ENCODE results near the gene JAG1.
"Not testable (repeated sequence)": the region's sequence is repeated elsewhere in the genome, so short reads cannot be mapped to it uniquely, and the experiment has no call there.

JAG1 gene

GRCh38 chr20:10595266-10595665 lies 78.5 kb downstream of the JAG1 start:
- Histone ChIP-seq H3K9me3 (ENCODE audit: low read length) (no peaks in the 10 kb centered on the region), H3K4me3 (ENCODE audit: low read length) (no peak overlapping the region), H3K4me1 (ENCODE audit: insufficient read depth, low read length) (no peaks in the 10 kb centered on the region), H2AFZ (ENCODE audit: low read depth, low read length) (no peak overlapping the region), H3K27me3 (ENCODE audit: insufficient read depth, low read length) (no peaks in the 10 kb centered on the region), H3K36me3 (ENCODE audit: insufficient read depth, low read length) (no peaks in the 10 kb centered on the region)

- Histone ChIP-seq H2AFZ (ENCODE audit: low read depth, low read length) (no peak overlapping the region), H3K36me3 (ENCODE audit: insufficient read depth, low read length) (no peaks in the 10 kb centered on the region)
These were observed 79.4 kb downstream of the JAG1 start for GRCh38 chr20:10594296-10594868.

GRCh38 chr20:10591946-10592521 lies 81.8 kb downstream of the JAG1 start:
- H3K9me3 ChIP-seq (ENCODE audit: low read length), result no peaks in the 10 kb centered on the region

More at GRCh38 chr20:10594296-10594868, 79.4 kb downstream of the JAG1 start:
- Histone ChIP-seq H3K9me3 (ENCODE audit: low read length) (no peaks in the 10 kb centered on the region), H3K4me3 (ENCODE audit: low read length) (no peak overlapping the region), H3K27me3 (ENCODE audit: insufficient read depth, low read length) (no peaks in the 10 kb centered on the region), H3K4me1 (ENCODE audit: insufficient read depth, low read length) (no peaks in the 10 kb centered on the region)

GRCh38 chr20:10590950-10591671 lies 82.7 kb downstream of the JAG1 start:
- no peaks in the 10 kb centered on the region for H3K9me3 ChIP-seq (ENCODE audit: low read length)
- H3K4me3 ChIP-seq (ENCODE audit: low read length), result no peak overlapping the region
- H3K27me3 ChIP-seq (ENCODE audit: insufficient read depth, low read length), result no peaks in the 10 kb centered on the region
- H2AFZ ChIP-seq (ENCODE audit: low read depth, low read length), result no peak overlapping the region
- H3K4me1 ChIP-seq (ENCODE audit: insufficient read depth, low read length), result no peaks in the 10 kb centered on the region
- H3K36me3 ChIP-seq (ENCODE audit: insufficient read depth, low read length), result no peaks in the 10 kb centered on the region

More at GRCh38 chr20:10591946-10592521, 81.8 kb downstream of the JAG1 start:
- Histone ChIP-seq H3K4me1 (ENCODE audit: insufficient read depth, low read length) (no peaks in the 10 kb centered on the region), H3K4me3 (ENCODE audit: low read length) (no peak overlapping the region), H2AFZ (ENCODE audit: low read depth, low read length) (no peak overlapping the region), H3K27me3 (ENCODE audit: insufficient read depth, low read length) (no peaks in the 10 kb centered on the region), H3K36me3 (ENCODE audit: insufficient read depth, low read length) (no peaks in the 10 kb centered on the region)

GRCh38 chr20:10590446-10590845 lies 83.4 kb downstream of the JAG1 start:
- not testable (repeated sequence) for H3K4me3 ChIP-seq (ENCODE audit: low read length); H3K9me3 ChIP-seq (ENCODE audit: low read length)

More at GRCh38 chr20:10590446-10590845, 83.4 kb downstream of the JAG1 start:
- not testable (repeated sequence) for H3K4me1 ChIP-seq (ENCODE audit: insufficient read depth, low read length); H2AFZ ChIP-seq (ENCODE audit: low read depth, low read length); H3K27me3 ChIP-seq (ENCODE audit: insufficient read depth, low read length); H3K36me3 ChIP-seq (ENCODE audit: insufficient read depth, low read length)

Data from neuron (in vitro differentiated cells).